ENCODE data around the gene NAT16. TPM values are rescaled to one million over a fixed set of nuclear protein-coding genes. Genes with fewer than 3 reads are reported as not detected.

The NAT16 gene
- total and polyA plus RNA-seq, 2 of the 13 experiments (the other 11 are each of a cell fraction or from before 2014, with no cell fraction given), result 0.04 TPM; not detected in 1

DNA sequence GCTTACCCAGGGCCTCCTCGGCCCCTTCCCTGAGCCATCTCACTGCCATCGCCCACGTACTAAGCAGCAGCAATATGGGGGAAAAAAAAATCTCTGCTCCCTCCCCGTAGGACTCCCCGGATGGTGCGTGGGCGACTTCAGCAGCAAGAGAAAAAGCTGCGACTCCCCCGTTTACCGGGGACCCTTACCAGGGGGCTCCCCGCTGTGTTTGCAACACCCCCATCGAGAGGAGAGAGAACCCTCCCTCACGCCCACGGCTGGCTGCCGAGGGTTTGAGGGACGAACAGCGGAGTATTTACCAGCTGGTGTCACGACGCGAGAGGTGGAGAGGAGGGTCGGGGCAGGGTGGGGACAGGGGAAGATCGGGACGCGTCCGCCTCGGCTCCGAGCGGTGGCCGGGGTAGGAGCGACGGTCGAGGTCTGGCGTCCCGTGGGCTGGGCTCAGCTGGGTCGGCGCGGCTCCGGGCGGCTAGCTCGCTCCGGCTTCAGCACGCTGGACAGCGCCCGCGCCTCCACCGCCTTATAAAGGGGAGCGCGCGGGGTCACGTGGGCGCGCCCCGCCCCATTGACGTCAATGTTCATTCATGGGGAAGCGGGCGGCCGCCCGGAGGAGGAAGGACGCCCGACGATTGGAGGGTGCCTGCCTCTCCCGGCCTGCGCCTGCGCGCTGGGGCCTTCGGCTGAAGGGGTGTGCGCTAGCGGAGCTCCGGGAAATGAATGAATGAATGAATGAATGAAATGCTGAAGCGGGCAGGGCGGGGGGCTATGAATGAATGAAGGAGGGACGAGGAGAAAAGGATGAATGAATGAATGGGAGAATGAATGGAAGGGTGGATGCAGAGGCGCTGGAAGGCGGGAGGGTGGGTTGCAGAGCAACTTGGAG is 14.8 kb downstream of the NAT16 start, which contains the start of gene VGF (continued):
- TF ChIP-seq RARG (CRISPR knock-in tag; IDR thresholded peaks at IDR 0.05; ENCODE audit: low read depth) (no peak; the same call in 1 of the 2 replicates), PAWR (CRISPR knock-in tag; IDR thresholded peaks at IDR 0.05; ENCODE audit: borderline replicate concordance) (no peak), ZNF556 (CRISPR knock-in tag; IDR thresholded peaks at IDR 0.05; ENCODE audit: borderline replicate concordance) (0 out of 2 replicates have a peak, but pooled peaks have one; percentile 72), HBP1 (CRISPR knock-in tag; IDR thresholded peaks at IDR 0.05; ENCODE audit: low read depth) (peak; percentile 100), ZMYM3 (CRISPR knock-in tag; IDR thresholded peaks at IDR 0.05) (peak; percentile 62; the same call in 1 of the 2 replicates), JARID2 (CRISPR knock-in tag; IDR thresholded peaks at IDR 0.05; ENCODE audit: insufficient replicate concordance) (peak; percentile 90), ZNF512B (CRISPR knock-in tag; IDR thresholded peaks at IDR 0.05; ENCODE audit: borderline replicate concordance) (0 out of 2 replicates have a peak, but pooled peaks have one; percentile 61)
- TF ChIP-seq, protein P1, sequence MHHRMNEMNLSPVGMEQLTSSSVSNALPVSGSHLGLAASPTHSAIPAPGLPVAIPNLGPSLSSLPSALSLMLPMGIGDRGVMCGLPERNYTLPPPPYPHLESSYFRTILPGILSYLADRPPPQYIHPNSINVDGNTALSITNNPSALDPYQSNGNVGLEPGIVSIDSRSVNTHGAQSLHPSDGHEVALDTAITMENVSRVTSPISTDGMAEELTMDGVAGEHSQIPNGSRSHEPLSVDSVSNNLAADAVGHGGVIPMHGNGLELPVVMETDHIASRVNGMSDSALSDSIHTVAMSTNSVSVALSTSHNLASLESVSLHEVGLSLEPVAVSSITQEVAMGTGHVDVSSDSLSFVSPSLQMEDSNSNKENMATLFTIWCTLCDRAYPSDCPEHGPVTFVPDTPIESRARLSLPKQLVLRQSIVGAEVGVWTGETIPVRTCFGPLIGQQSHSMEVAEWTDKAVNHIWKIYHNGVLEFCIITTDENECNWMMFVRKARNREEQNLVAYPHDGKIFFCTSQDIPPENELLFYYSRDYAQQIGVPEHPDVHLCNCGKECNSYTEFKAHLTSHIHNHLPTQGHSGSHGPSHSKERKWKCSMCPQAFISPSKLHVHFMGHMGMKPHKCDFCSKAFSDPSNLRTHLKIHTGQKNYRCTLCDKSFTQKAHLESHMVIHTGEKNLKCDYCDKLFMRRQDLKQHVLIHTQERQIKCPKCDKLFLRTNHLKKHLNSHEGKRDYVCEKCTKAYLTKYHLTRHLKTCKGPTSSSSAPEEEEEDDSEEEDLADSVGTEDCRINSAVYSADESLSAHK (CRISPR knock-in tag; IDR thresholded peaks at IDR 0.05; ENCODE audit: borderline replicate concordance), result peak; percentile 96
- TF ChIP-seq, protein P2, sequence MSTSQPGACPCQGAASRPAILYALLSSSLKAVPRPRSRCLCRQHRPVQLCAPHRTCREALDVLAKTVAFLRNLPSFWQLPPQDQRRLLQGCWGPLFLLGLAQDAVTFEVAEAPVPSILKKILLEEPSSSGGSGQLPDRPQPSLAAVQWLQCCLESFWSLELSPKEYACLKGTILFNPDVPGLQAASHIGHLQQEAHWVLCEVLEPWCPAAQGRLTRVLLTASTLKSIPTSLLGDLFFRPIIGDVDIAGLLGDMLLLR (CRISPR knock-in tag; IDR thresholded peaks at IDR 0.05), result peak; percentile 99
- TF ChIP-seq, protein P3, sequence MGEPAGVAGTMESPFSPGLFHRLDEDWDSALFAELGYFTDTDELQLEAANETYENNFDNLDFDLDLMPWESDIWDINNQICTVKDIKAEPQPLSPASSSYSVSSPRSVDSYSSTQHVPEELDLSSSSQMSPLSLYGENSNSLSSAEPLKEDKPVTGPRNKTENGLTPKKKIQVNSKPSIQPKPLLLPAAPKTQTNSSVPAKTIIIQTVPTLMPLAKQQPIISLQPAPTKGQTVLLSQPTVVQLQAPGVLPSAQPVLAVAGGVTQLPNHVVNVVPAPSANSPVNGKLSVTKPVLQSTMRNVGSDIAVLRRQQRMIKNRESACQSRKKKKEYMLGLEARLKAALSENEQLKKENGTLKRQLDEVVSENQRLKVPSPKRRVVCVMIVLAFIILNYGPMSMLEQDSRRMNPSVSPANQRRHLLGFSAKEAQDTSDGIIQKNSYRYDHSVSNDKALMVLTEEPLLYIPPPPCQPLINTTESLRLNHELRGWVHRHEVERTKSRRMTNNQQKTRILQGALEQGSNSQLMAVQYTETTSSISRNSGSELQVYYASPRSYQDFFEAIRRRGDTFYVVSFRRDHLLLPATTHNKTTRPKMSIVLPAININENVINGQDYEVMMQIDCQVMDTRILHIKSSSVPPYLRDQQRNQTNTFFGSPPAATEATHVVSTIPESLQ (CRISPR knock-in tag; conservative IDR thresholded peaks at IDR 0.05), result peak; percentile 97; the same call in 1 of the 2 replicates
- TF ChIP-seq, protein P4, sequence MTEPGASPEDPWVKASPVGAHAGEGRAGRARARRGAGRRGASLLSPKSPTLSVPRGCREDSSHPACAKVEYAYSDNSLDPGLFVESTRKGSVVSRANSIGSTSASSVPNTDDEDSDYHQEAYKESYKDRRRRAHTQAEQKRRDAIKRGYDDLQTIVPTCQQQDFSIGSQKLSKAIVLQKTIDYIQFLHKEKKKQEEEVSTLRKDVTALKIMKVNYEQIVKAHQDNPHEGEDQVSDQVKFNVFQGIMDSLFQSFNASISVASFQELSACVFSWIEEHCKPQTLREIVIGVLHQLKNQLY (CRISPR knock-in tag; IDR thresholded peaks at IDR 0.05), result peak; percentile 86
